SU-DHL-6 (cell line): ENCODE measurements around the gene SRGN.
A peak's percentile ranks its signal among the peaks of the same experiment; 100 is the strongest.

Source experiments
- H2AFZ ChIP-seq: fragments of 200-600 bp; sonication (generic); 2 replicates; pipeline ENCODE4 v1.6.1; 2014; ENCODE audit warnings: low read depth, mild to moderate bottlenecking, moderate library complexity, mixed read lengths, antibody characterized with exemption, low read length; ENCODE audit not compliant: severe bottlenecking
- H3F3A ChIP-seq: fragments of 200-600 bp; shearing (Covaris generic); 2 replicates; pipeline ENCODE4 v1.6.0; 2016; ENCODE audit warnings: antibody characterized with exemption, mild to moderate bottlenecking; ENCODE audit not compliant: insufficient read depth
- H3K27ac ChIP-seq: fragments of 200-600 bp; sonication (generic); 2 replicates; pipeline ENCODE4 v1.5.1; 2016; ENCODE audit warnings: low read depth, mild to moderate bottlenecking, low read length, moderate library complexity, mixed read lengths
- H3K27me3 ChIP-seq: fragments of 200-600 bp; sonication (generic), shearing (Covaris generic); 2 replicates; pipeline ENCODE4 v1.6.0; 2014; ENCODE audit warnings: mild to moderate bottlenecking, low read length
- H3K36me3 ChIP-seq: fragments of 200-600 bp; sonication (generic); 2 replicates; pipeline ENCODE4 v1.6.1; 2014; ENCODE audit warnings: mild to moderate bottlenecking, low read length, mixed read lengths
- H3K4me2 ChIP-seq: fragments of 300-600, 200-600 bp; shearing (Covaris generic), sonication (generic); 2 replicates; pipeline ENCODE4 v1.6.0; 2014; ENCODE audit warnings: low read length, low read depth, mild to moderate bottlenecking; ENCODE audit not compliant: poor library complexity, severe bottlenecking
- H3K4me3 ChIP-seq: fragments of 200-600 bp; sonication (generic); 2 replicates; pipeline ENCODE4 v1.5.1; 2014; ENCODE audit warnings: antibody characterized with exemption, low read length, mild to moderate bottlenecking, mixed read lengths; ENCODE audit not compliant: insufficient read depth, poor library complexity, severe bottlenecking
- H3K79me2 ChIP-seq: fragments of 200-600 bp; sonication (generic); 2 replicates; pipeline ENCODE4 v1.6.1; 2014; ENCODE audit warnings: mild to moderate bottlenecking, low read length, moderate library complexity; ENCODE audit not compliant: insufficient read depth
- H3K9ac ChIP-seq: fragments of 200-600 bp; sonication (generic); 2 replicates; pipeline ENCODE4 v1.7.0; 2014; ENCODE audit warnings: mild to moderate bottlenecking, low read length
- H3K9me2 ChIP-seq: fragments of 200-600 bp; sonication (generic); replicated peaks from 2 replicates; pipeline ENCODE4 v1.6.1; 2014; ENCODE audit warnings: low read length; ENCODE audit not compliant: insufficient read depth
- H3K9me3 ChIP-seq: fragments of 200-600 bp; sonication (generic); 2 replicates; pipeline ENCODE4 v1.6.1; 2014; ENCODE audit warnings: low read length, mixed read lengths; ENCODE audit not compliant: insufficient read depth
- H4K20me1 ChIP-seq: fragments of 200-600 bp; sonication (generic); 2 replicates; pipeline ENCODE4 v1.6.1; 2014; ENCODE audit warnings: low read depth, mild to moderate bottlenecking, antibody characterized with exemption, low read length, moderate library complexity, mixed read lengths
- CTCF ChIP-seq: fragments of 200-600 bp; sonication (generic); IDR thresholded peaks from one replicate; pipeline ENCODE4 v1.5.1; 2017; ENCODE audit warnings: antibody characterized with exemption, mild to moderate bottlenecking, low read length, moderate library complexity; ENCODE audit not compliant: insufficient read depth, poor library complexity, severe bottlenecking
- EZH2phosphoT487 ChIP-seq: fragments of 200-600 bp; sonication (generic), shearing (Covaris generic); conservative IDR thresholded peaks from 2 replicates; pipeline ENCODE4 v1.6.1; 2018; ENCODE audit warnings: mild to moderate bottlenecking, antibody characterized with exemption, low read length, moderate library complexity, mixed read lengths

The SRGN gene

GRCh38 chr10:69088471-69088769 lies 517 bp downstream of the SRGN start:
- Histone ChIP-seq H3F3A (no peaks in the 10 kb centered on the region), H4K20me1 (no peaks in the 10 kb centered on the region), H3K9me3 (no peaks in the 10 kb centered on the region), H3K9me2 (no peaks in the 10 kb centered on the region), H3K27ac (no peak overlapping the region), H2AFZ (peak overlapping the region; percentile 16), H3K36me3 (no peaks in the 10 kb centered on the region), H3K4me3 (peak overlapping the region; percentile 13), H3K4me2 (peak overlapping the region; percentile 60), H3K9ac (peak overlapping the region; percentile 18), H3K27me3 (no peaks in the 10 kb centered on the region), H3K79me2 (no peaks in the 10 kb centered on the region)
- TF ChIP-seq EZH2phosphoT487 (no peak), CTCF (no peak)

GRCh38 chr10:69088801-69089501 lies 1.0 kb downstream of the SRGN start:
- no peaks in the 10 kb centered on the region for H3K36me3 ChIP-seq
- no peak overlapping the region for H2AFZ ChIP-seq
- no peak overlapping the region for H3K4me3 ChIP-seq
- H3K9ac ChIP-seq, result no peak overlapping the region
- H3K27me3 ChIP-seq, result no peaks in the 10 kb centered on the region
- H3K9me3 ChIP-seq, result no peaks in the 10 kb centered on the region
- no peaks in the 10 kb centered on the region for H3K79me2 ChIP-seq
- H3K27ac ChIP-seq, result no peak overlapping the region
- H4K20me1 ChIP-seq, result no peaks in the 10 kb centered on the region
- H3K4me2 ChIP-seq, result peak overlapping the region; percentile 60
- no peaks in the 10 kb centered on the region for H3K9me2 ChIP-seq
- TF ChIP-seq EZH2phosphoT487 (no peak), CTCF (no peak)
- H3F3A ChIP-seq, result no peaks in the 10 kb centered on the region

DNA sequence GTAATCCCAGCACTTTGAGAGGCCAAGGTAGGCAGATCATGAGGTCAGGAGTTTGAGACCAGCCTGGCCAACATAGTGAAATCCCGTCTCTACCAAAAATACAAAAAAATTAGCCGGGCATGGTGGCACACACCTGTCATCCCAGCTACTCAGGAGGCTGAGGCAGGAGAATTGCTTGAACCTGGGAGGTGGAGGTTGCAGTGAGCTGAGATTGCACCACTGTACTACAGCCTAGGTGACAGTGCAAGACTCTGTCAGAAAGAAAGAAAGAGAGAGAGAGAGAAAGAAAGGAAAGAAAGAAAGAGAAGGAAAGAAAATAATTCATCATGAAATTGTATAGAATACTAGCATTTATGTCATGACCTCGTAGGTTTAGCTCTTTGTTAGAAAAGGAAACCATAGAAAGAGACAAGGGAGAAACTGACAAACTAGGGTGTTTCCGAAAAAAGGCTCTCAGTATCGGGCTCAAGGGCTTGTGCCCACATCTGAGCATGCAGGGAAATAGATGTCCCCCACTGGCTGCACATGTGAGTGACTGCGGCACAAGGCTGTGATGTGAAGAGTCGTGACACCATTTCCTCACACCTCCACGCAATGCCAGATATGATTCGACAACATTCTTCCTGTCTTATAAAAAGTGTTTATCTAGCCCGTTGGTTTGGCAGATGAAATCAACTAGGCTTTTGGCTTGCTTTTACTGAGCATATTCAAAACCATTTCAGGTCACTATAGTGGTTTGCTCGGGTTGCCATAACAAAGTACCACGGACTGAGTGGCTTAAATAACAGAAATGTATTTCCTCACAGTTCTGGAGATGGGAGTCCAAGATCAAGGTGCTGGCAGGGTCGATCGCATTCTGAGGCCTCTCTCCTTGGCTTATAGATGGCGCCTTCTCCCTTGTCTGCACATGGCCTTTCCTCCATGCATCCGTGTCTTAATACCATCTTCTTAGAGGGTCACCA lies 2.0 kb downstream of the SRGN start:
- no peak overlapping the region for H3K9ac ChIP-seq
- H3K9me3 ChIP-seq, result no peaks in the 10 kb centered on the region
- no peaks in the 10 kb centered on the region for H3K36me3 ChIP-seq
- no peaks in the 10 kb centered on the region for H3K27me3 ChIP-seq
- no peaks in the 10 kb centered on the region for H3K79me2 ChIP-seq
- H3K4me3 ChIP-seq, result no peak overlapping the region
- no peak overlapping the region for H3K27ac ChIP-seq
- H2AFZ ChIP-seq, result no peak overlapping the region
- H4K20me1 ChIP-seq, result no peaks in the 10 kb centered on the region
- no peaks in the 10 kb centered on the region for H3K9me2 ChIP-seq
- no peaks in the 10 kb centered on the region for H3F3A ChIP-seq
- no peak overlapping the region for H3K4me2 ChIP-seq
- no peak for TF ChIP-seq EZH2phosphoT487
- no peak for TF ChIP-seq CTCF
